Spleen (tissue), 11 donors: Measurements from ENCODE around the gene ANO1. TPM values are rescaled to one million over a fixed set of nuclear protein-coding genes. Genes with fewer than 3 reads are reported as not detected.

Source experiments
- DNase-seq: peaks from one replicate; pipeline ENCODE4 v3.0.0-alpha.2; 2020
- H3K27ac ChIP-seq, 8 donors: fragments of 200-600 bp; sonication (generic) in 7 of 8; 1 replicate in 4 of 8; 2 replicates in 4 of 8; pipeline versions ENCODE4 v1.5.0 to v1.8.0; 2016 to 2021; ENCODE audit warnings: inconsistent platforms in 4 of 8, mild to moderate bottlenecking in 4 of 8, moderate library complexity in 1 of 8
- H3K27me3 ChIP-seq, 7 donors: fragments of 200-600 bp; sonication (generic) in 6 of 7; replicated peaks in 1 of 7; 1 replicate in 4 of 7; 2 replicates in 3 of 7; pipeline versions ENCODE4 v1.5.0 to v1.8.0; 2016 to 2021; ENCODE audit warnings: inconsistent platforms in 3 of 7, mild to moderate bottlenecking in 1 of 7
- H3K36me3 ChIP-seq, 6 donors: fragments of 200-600 bp; sonication (generic) in 5 of 6; 1 replicate in 4 of 6; 2 replicates in 2 of 6; pipeline versions ENCODE4 v1.5.0 to v1.8.0; 2016 to 2021; ENCODE audit warnings: inconsistent platforms in 2 of 6
- H3K4me1 ChIP-seq, 6 donors: fragments of 200-600 bp; sonication (generic) in 5 of 6; 1 replicate in 3 of 6; 2 replicates in 3 of 6; pipeline versions ENCODE4 v1.5.0 to v1.8.0; 2016 to 2021; ENCODE audit warnings: inconsistent platforms in 3 of 6
- H3K4me3 ChIP-seq, 8 donors: fragments of 200-600 bp; sonication (generic) in 7 of 8; 1 replicate in 4 of 8; 2 replicates in 4 of 8; pipeline versions ENCODE4 v1.5.0 to v1.8.0; 2016 to 2021; ENCODE audit warnings: inconsistent platforms in 4 of 8, mild to moderate bottlenecking in 4 of 8, moderate library complexity in 2 of 8
- H3K9me3 ChIP-seq, 8 donors: fragments of 200-600 bp; sonication (generic) in 7 of 8; 1 replicate in 4 of 8; 2 replicates in 4 of 8; pipeline versions ENCODE4 v1.5.0 to v1.8.0; 2016 to 2021; ENCODE audit warnings: inconsistent platforms in 4 of 8
- CTCF ChIP-seq, 11 experiments: fragments of 200-600 bp in 7 of 11; fragments of 450-650 bp in 4 of 11; sonication (generic) in 4 of 11; IDR thresholded peaks in 8 of 11; conservative IDR thresholded peaks in 3 of 11; 1 replicate in 7 of 11; 2 replicates in 4 of 11; pipeline versions ENCODE4 v1.4.0 to v1.8.0; 2016 to 2021; ENCODE audit warnings: antibody characterized with exemption in 11 of 11, inconsistent platforms in 4 of 11, mild to moderate bottlenecking in 1 of 11
- POLR2A ChIP-seq, 3 donors: fragments of 450-650 bp; IDR thresholded peaks; one replicate each; pipeline ENCODE4 v1.5.1; 2017; ENCODE audit warnings: antibody characterized with exemption in 3 of 3, mild to moderate bottlenecking in 1 of 3
- POLR2AphosphoS5 ChIP-seq, 3 donors: sonication (generic); formaldehyde crosslinking; IDR thresholded peaks; one replicate each; pipeline ENCODE4 v1.5.1; 2017; ENCODE audit warnings: antibody characterized with exemption in 3 of 3
- WGBS, 5 donors: extraction: QIAGEN DNeasy Blood & Tissue Kit in 3 of 5; methylation state at CpG; one replicate each; pipeline versions ENCODE4 v1.1.5 to v1.1.7; 2013 to 2018; 5-methylcytosine and 5-hydroxymethylcytosine counted together
- intact Hi-C: fragments of 100-400 bp; cut with DNase I; formaldehyde crosslinking; loops from one replicate; pipeline ENCODE4 v1.15.0; 2023; ENCODE audit warnings: low total_unique reads
- polyA plus RNA-seq, 3 donors: library from polyadenylated mRNA; stranded (reverse); fragments of 200-250 nt; gene quantifications; one replicate each; pipeline ENCODE4 v1.2.1, GENCODE V29; 2013
- total RNA-seq, 7 donors: library from RNA; depleted of rRNA in 3 of 7; stranded (reverse); fragments of >200 nt in 3 of 7; fragmentation: NEBNext Ultra II Directional in 4 of 7; extraction: Animal tissue kit (Norgen Biotek cat#: 25700) in 4 of 7; gene quantifications; one replicate each; pipeline versions ENCODE4 v1.1.0 to v1.2.1, GENCODE V29; 2016 to 2021
- donor health status: healthy with polysubstance abuse.
- donor health status: DM: no; HTN: no; CAD: no; lungs with moderate emphysema.
- donor health status: DM: no; HTN: no; CAD: no.
- donor health status: Bipolar disorder and iron deficiency.
- donor health status: healthy.
- donor health status: DM: no; HTN: no; CAD: no.
- donor health status: DM: yes; HTN: yes; CAD: no.

The ANO1 gene
- total and polyA plus RNA-seq, 10 donors: 0.22 to 1.2 (median 0.62) TPM

- no peak overlapping the region for H3K27ac ChIP-seq
- H3K36me3 ChIP-seq: no peaks in the 10 kb centered on the region
- H3K9me3 ChIP-seq: peaks cover 0 to 3% (median 0%) of the 10 kb centered on the region in 8 donors
- 86 to 92% (median 90%) methylated on average over 18 of the region's 18 CpGs for WGBS, 5 donors
- intact Hi-C loops: no loop called here
- H3K27me3 ChIP-seq: peaks cover 0 to 36% (median 0%) of the 10 kb centered on the region in 7 donors
- no peak overlapping the region for H3K4me3 ChIP-seq
- DNase-seq: no peak
- no peaks in the 10 kb centered on the region for H3K4me1 ChIP-seq
- TF ChIP-seq CTCF (IDR thresholded peaks at IDR 0.05 in 8 of 11, conservative IDR thresholded peaks at IDR 0.05 in 3 of 11) (no peak), POLR2AphosphoS5 (IDR thresholded peaks at IDR 0.05) (no peak), POLR2A (IDR thresholded peaks at IDR 0.05) (no peak)
Measured at GRCh38 chr11:70182266-70182665, 104.1 kb downstream of the ANO1 start.

GRCh38 chr11:70183032-70183431 lies 104.9 kb downstream of the ANO1 start:
- no peak for DNase-seq
- H3K9me3 ChIP-seq: peaks cover 0 to 3% (median 0%) of the 10 kb centered on the region in 8 donors
- 85 to 100% (median 97%) methylated on average over 1 of the region's 1 CpG for WGBS, 5 donors
- H3K27me3 ChIP-seq: peaks cover 0 to 42% (median 0%) of the 10 kb centered on the region in 7 donors
- H3K4me1 ChIP-seq: no peaks in the 10 kb centered on the region
- no peaks in the 10 kb centered on the region for H3K36me3 ChIP-seq
- H3K27ac ChIP-seq: no peak overlapping the region
- H3K4me3 ChIP-seq: no peak overlapping the region
- intact Hi-C loops: no loop called here
- TF ChIP-seq POLR2A (IDR thresholded peaks at IDR 0.05): no peak
- TF ChIP-seq CTCF (IDR thresholded peaks at IDR 0.05 in 8 of 11, conservative IDR thresholded peaks at IDR 0.05 in 3 of 11): no peak
- TF ChIP-seq POLR2AphosphoS5 (IDR thresholded peaks at IDR 0.05): no peak

GRCh38 chr11:70183483-70184176 lies 105.5 kb downstream of the ANO1 start:
- intact Hi-C loops: no loop called here
- Histone ChIP-seq H3K4me3 (no peak overlapping the region), H3K4me1 (no peaks in the 10 kb centered on the region), H3K9me3 (peaks cover 0 to 3% (median 0%) of the 10 kb centered on the region in 8 donors), H3K36me3 (no peaks in the 10 kb centered on the region), H3K27ac (no peak overlapping the region), H3K27me3 (peaks cover 0 to 42% (median 0%) of the 10 kb centered on the region in 7 donors)
- no peak for DNase-seq
- TF ChIP-seq POLR2AphosphoS5 (IDR thresholded peaks at IDR 0.05) (no peak), CTCF (IDR thresholded peaks at IDR 0.05 in 8 of 11, conservative IDR thresholded peaks at IDR 0.05 in 3 of 11) (no peak), POLR2A (IDR thresholded peaks at IDR 0.05) (no peak)
- WGBS, 5 donors: 71 to 80% (median 76%) methylated on average over 10 to 11 of the region's 11 CpGs

GRCh38 chr11:70184396-70184795 lies 106.3 kb downstream of the ANO1 start:
- no peak overlapping the region for H3K27ac ChIP-seq
- intact Hi-C loops: no loop called here
- TF ChIP-seq POLR2AphosphoS5 (IDR thresholded peaks at IDR 0.05) (no peak), POLR2A (IDR thresholded peaks at IDR 0.05) (no peak), CTCF (IDR thresholded peaks at IDR 0.05 in 8 of 11, conservative IDR thresholded peaks at IDR 0.05 in 3 of 11) (no peak)
- H3K9me3 ChIP-seq: peaks cover 0 to 3% (median 0%) of the 10 kb centered on the region in 8 donors
- no peak for DNase-seq
- no peaks in the 10 kb centered on the region for H3K36me3 ChIP-seq
- no peaks in the 10 kb centered on the region for H3K4me1 ChIP-seq
- 63 to 86% (median 80%) methylated on average over 9 of the region's 9 CpGs for WGBS, 5 donors
- no peak overlapping the region for H3K4me3 ChIP-seq
- peaks cover 0 to 42% (median 0%) of the 10 kb centered on the region in 7 donors for H3K27me3 ChIP-seq
